ENCODE results near the gene SNUPN. TPM values are rescaled to one million over a fixed set of nuclear protein-coding genes. Genes with fewer than 3 reads are reported as not detected.

The SNUPN gene
- total and polyA plus RNA-seq, 8 donors, result 4.7 to 29.2 (median 16.4) TPM

- Histone ChIP-seq H3K36me3 (peaks cover 24 to 50% (median 33%) of the 10 kb centered on the region in 4 donors), H3K4me3 (no peak overlapping the region), H3K27me3 (no peaks in the 10 kb centered on the region), H3K9me3 (no peaks in the 10 kb centered on the region), H3K4me1 (peaks cover 50 to 83% (median 81%) of the 10 kb centered on the region in 4 donors), H3K27ac (peak overlapping the region; percentile 62 to 88 (median 84))
- peak; percentile 87 to 94 for DNase-seq
- intact Hi-C loops (cut with DNase I; ENCODE audit: low total_unique reads), result no loop called here
- peak; percentile 32 to 84 (median 69) for TF ChIP-seq POLR2AphosphoS5 (IDR thresholded peaks at IDR 0.05)
- TF ChIP-seq EP300 (IDR thresholded peaks at IDR 0.05), result no peak
- WGBS, 5 donors, result 31 to 42% (median 33%) methylated on average over 12 to 14 of the region's 14 CpGs
Measured at GRCh38 chr15:75661100-75661755, 35.7 kb upstream of the SNUPN start.

- no peak overlapping the region for H3K4me3 ChIP-seq
- intact Hi-C loops (cut with DNase I; ENCODE audit: low total_unique reads), result no loop called here
- no peaks in the 10 kb centered on the region for H3K27me3 ChIP-seq
- peak overlapping the region; percentile 62 to 88 (median 84) for H3K27ac ChIP-seq
- peaks cover 55 to 86% (median 81%) of the 10 kb centered on the region in 4 donors for H3K4me1 ChIP-seq
- DNase-seq, result no peak
- peaks cover 24 to 61% (median 42%) of the 10 kb centered on the region in 4 donors for H3K36me3 ChIP-seq
- no peak for TF ChIP-seq POLR2A (IDR thresholded peaks at IDR 0.05)
- no peak for TF ChIP-seq CTCF (IDR thresholded peaks at IDR 0.05)
- TF ChIP-seq EP300 (IDR thresholded peaks at IDR 0.05), result no peak
- TF ChIP-seq POLR2AphosphoS5 (IDR thresholded peaks at IDR 0.05), result no peak
- 68 to 78% (median 71%) methylated on average over 17 of the region's 17 CpGs for WGBS, 5 donors
- H3K9me3 ChIP-seq, result no peaks in the 10 kb centered on the region
Measured at GRCh38 chr15:75659928-75660645, 34.6 kb upstream of the SNUPN start.

GRCh38 chr15:75659141-75659771, 33.7 kb upstream of the SNUPN start:
- WGBS, 5 donors, result 69 to 81% (median 73%) methylated on average over 9 of the region's 9 CpGs
- DNase-seq, result no peak
- peaks cover 54 to 86% (median 80%) of the 10 kb centered on the region in 4 donors for H3K4me1 ChIP-seq
- peak overlapping the region; percentile 7 to 88 (median 84) for H3K27ac ChIP-seq
- no peaks in the 10 kb centered on the region for H3K9me3 ChIP-seq
- peaks cover 24 to 67% (median 44%) of the 10 kb centered on the region in 4 donors for H3K36me3 ChIP-seq
- no peaks in the 10 kb centered on the region for H3K27me3 ChIP-seq
- H3K4me3 ChIP-seq, result no peak overlapping the region
- TF ChIP-seq POLR2AphosphoS5 (IDR thresholded peaks at IDR 0.05), result no peak
- TF ChIP-seq CTCF (IDR thresholded peaks at IDR 0.05), result no peak
- TF ChIP-seq EP300 (IDR thresholded peaks at IDR 0.05), result no peak
- no peak for TF ChIP-seq POLR2A (IDR thresholded peaks at IDR 0.05)
- intact Hi-C loops (cut with DNase I; ENCODE audit: low total_unique reads), result no loop called here

- Histone ChIP-seq H3K9me3 (no peaks in the 10 kb centered on the region), H3K27ac (peak overlapping the region in 1 of 5 donors; percentile 11), H3K36me3 (peaks cover 26 to 69% (median 51%) of the 10 kb centered on the region in 4 donors), H3K4me1 (peaks cover 63 to 86% (median 79%) of the 10 kb centered on the region in 4 donors), H3K27me3 (no peaks in the 10 kb centered on the region), H3K4me3 (no peak overlapping the region)
- intact Hi-C loops (cut with DNase I; ENCODE audit: low total_unique reads), result no loop called here
- no peak for TF ChIP-seq POLR2A (IDR thresholded peaks at IDR 0.05)
- TF ChIP-seq POLR2AphosphoS5 (IDR thresholded peaks at IDR 0.05), result no peak
- no peak for TF ChIP-seq EP300 (IDR thresholded peaks at IDR 0.05)
- no peak for TF ChIP-seq CTCF (IDR thresholded peaks at IDR 0.05)
- DNase-seq, result no peak
- WGBS, 5 donors, result 91 to 98% (median 94%) methylated on average over 14 to 22 of the region's 22 CpGs
Measured at GRCh38 chr15:75656813-75657212, 31.3 kb upstream of the SNUPN start.
